Psoas muscle (tissue), 8 donors: ENCODE results near the gene MAGI2. TPM values are rescaled to one million over a fixed set of nuclear protein-coding genes. Genes with fewer than 3 reads are reported as not detected.

Source experiments
- ATAC-seq, 4 donors: fragments of 200-7000 bp; cut with Tn5 transposase; one replicate each; pipeline ENCODE4 v1.9.1; 2020; ENCODE audit warnings: moderate library complexity in 3 of 4, mild to moderate bottlenecking in 2 of 4
- DNase-seq, 2 donors: peaks; one replicate each; pipeline ENCODE4 v3.0.0-alpha.2; 2020
- H3K27ac ChIP-seq: fragments of 200-600 bp; one replicate; pipeline ENCODE4 v1.8.0; 2022
- H3K27me3 ChIP-seq, 3 donors: fragments of 200-600 bp in 1 of 3; one replicate each; pipeline versions ENCODE4 v1.6.1 to v1.8.0; 2013 to 2022; ENCODE audit warnings: low read length in 2 of 3, mild to moderate bottlenecking in 2 of 3, moderate library complexity in 1 of 3; ENCODE audit not compliant: insufficient read depth in 3 of 3
- H3K36me3 ChIP-seq, 2 donors: fragments of 200-600 bp in 1 of 2; one replicate each; pipeline versions ENCODE4 v1.6.1 to v1.8.0; 2013 to 2022; ENCODE audit warnings: low read depth in 1 of 2, mild to moderate bottlenecking in 1 of 2, moderate library complexity in 1 of 2; ENCODE audit not compliant: insufficient read depth in 1 of 2
- H3K4me1 ChIP-seq: fragments of 200-600 bp; one replicate; pipeline ENCODE4 v1.8.0; 2022
- H3K4me3 ChIP-seq: fragments of 200-600 bp; one replicate; pipeline ENCODE4 v1.8.0; 2022; ENCODE audit warnings: mild to moderate bottlenecking
- H3K9me3 ChIP-seq: fragments of 200-600 bp; one replicate; pipeline ENCODE4 v1.8.0; 2022
- WGBS, 3 donors: extraction: QIAGEN DNeasy Blood & Tissue Kit; methylation state at CpG; one replicate each; pipeline versions ENCODE4 v1.1.6 to v1.1.7; 2013; 5-methylcytosine and 5-hydroxymethylcytosine counted together
- intact Hi-C, 2 donors: fragments of 100-400 bp; cut with DNase I; formaldehyde crosslinking; loops; one replicate each; pipeline versions ENCODE4 v1.11.0 to v1.14.2; 2022
- polyA plus RNA-seq, 3 donors: library from polyadenylated mRNA; stranded (reverse); fragments of 200-250 nt; gene quantifications; one replicate each; pipeline ENCODE4 v1.2.3, GENCODE V29; 2013
- total RNA-seq, 4 donors: library from RNA; stranded (reverse); fragmentation: NEBNext Ultra II Directional in 2 of 4; extraction: Animal tissue kit (Norgen Biotek cat#: 25700) in 2 of 4; gene quantifications; one replicate each; pipeline versions ENCODE4 v1.2.1 to v1.2.4, GENCODE V29; 2021 to 2023
- TF ChIP-seq, protein P1 (sequence below): fragments of 200-600 bp; IDR thresholded peaks from one replicate; pipeline ENCODE4 v1.8.0; 2022; ENCODE audit warnings: antibody characterized with exemption
- donor health status: healthy with polysubstance abuse.
- donor health status: DM: no; HTN: no; CAD: no; lungs with moderate emphysema.
- donor health status: Bipolar disorder and iron deficiency.
- donor health status: healthy.
- donor health status: DM: yes; HTN: yes; CAD: no.
- donor health status: DM: no; HTN: no; CAD: no.
- donor health status: DM: no; HTN: no; CAD: no.
- donor health status: DM: yes; HTN: yes; CAD: no.

MAGI2 gene
- total and polyA plus RNA-seq, 7 donors = 0.46 to 2.5 (median 1.4) TPM

GRCh38 chr7:78770422-78771410 lies 682.8 kb downstream of the MAGI2 start:
- peak overlapping the region; percentile 68 for H3K4me3 ChIP-seq
- WGBS, 3 donors = 5 to 9% (median 6%) methylated on average over 16 of the region's 16 CpGs
- no peaks in the 10 kb centered on the region for H3K4me1 ChIP-seq
- no peaks in the 10 kb centered on the region for H3K27me3 ChIP-seq
- no peaks in the 10 kb centered on the region for H3K36me3 ChIP-seq
- ATAC-seq (peak; percentile 66 to 87 (median 82)), DNase-seq (no peak)
- H3K27ac ChIP-seq = peak overlapping the region; percentile 73
- intact Hi-C loops = loop anchor here in 1 of 2 donors (10.0 kb wide), 1 partner anchor 166 kb away; no protein-coding TSS in a partner anchor
- TF ChIP-seq, protein P1, sequence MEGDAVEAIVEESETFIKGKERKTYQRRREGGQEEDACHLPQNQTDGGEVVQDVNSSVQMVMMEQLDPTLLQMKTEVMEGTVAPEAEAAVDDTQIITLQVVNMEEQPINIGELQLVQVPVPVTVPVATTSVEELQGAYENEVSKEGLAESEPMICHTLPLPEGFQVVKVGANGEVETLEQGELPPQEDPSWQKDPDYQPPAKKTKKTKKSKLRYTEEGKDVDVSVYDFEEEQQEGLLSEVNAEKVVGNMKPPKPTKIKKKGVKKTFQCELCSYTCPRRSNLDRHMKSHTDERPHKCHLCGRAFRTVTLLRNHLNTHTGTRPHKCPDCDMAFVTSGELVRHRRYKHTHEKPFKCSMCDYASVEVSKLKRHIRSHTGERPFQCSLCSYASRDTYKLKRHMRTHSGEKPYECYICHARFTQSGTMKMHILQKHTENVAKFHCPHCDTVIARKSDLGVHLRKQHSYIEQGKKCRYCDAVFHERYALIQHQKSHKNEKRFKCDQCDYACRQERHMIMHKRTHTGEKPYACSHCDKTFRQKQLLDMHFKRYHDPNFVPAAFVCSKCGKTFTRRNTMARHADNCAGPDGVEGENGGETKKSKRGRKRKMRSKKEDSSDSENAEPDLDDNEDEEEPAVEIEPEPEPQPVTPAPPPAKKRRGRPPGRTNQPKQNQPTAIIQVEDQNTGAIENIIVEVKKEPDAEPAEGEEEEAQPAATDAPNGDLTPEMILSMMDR = no peak
- H3K9me3 ChIP-seq = no peaks in the 10 kb centered on the region

- Histone ChIP-seq H3K9me3 (no peaks in the 10 kb centered on the region), H3K36me3 (no peaks in the 10 kb centered on the region)
- 2 to 4% (median 3%) methylated on average over 12 of the region's 12 CpGs for WGBS, 3 donors
These were observed 683.9 kb downstream of the MAGI2 start for GRCh38 chr7:78769481-78770101.

GRCh38 chr7:78768859-78769258 lies 684.6 kb downstream of the MAGI2 start:
- peaks cover 15% of the 10 kb centered on the region for H3K4me1 ChIP-seq
- peak overlapping the region; percentile 55 for H3K27ac ChIP-seq
- intact Hi-C loops = loop anchor here in 1 of 2 donors (5.0 kb wide), 1 partner anchor 52 kb away; no protein-coding TSS in a partner anchor
- ATAC-seq (peak; percentile 36 to 75 (median 53)), DNase-seq (no peak)
- H3K9me3 ChIP-seq = no peaks in the 10 kb centered on the region
- H3K36me3 ChIP-seq = no peaks in the 10 kb centered on the region
- H3K27me3 ChIP-seq = no peaks in the 10 kb centered on the region
- WGBS, 3 donors = 17 to 23% (median 20%) methylated on average over 6 of the region's 6 CpGs
- peak overlapping the region; percentile 68 for H3K4me3 ChIP-seq
- TF ChIP-seq, protein P1 = no peak

More at GRCh38 chr7:78769481-78770101, 683.9 kb downstream of the MAGI2 start:
- Histone ChIP-seq H3K4me1 (peaks cover 9% of the 10 kb centered on the region), H3K4me3 (peak overlapping the region; percentile 68), H3K27ac (peak overlapping the region; percentile 55), H3K27me3 (no peaks in the 10 kb centered on the region)
- DNase-seq = no peak
- TF ChIP-seq, protein P1 = no peak
- peak in 2 of 4 donors; percentile 24 to 48 for ATAC-seq
- intact Hi-C loops = loop anchor here (5.0 to 10.0 kb wide), 2 partner anchors 52 to 165 kb away; no protein-coding TSS in a partner anchor

DNA sequence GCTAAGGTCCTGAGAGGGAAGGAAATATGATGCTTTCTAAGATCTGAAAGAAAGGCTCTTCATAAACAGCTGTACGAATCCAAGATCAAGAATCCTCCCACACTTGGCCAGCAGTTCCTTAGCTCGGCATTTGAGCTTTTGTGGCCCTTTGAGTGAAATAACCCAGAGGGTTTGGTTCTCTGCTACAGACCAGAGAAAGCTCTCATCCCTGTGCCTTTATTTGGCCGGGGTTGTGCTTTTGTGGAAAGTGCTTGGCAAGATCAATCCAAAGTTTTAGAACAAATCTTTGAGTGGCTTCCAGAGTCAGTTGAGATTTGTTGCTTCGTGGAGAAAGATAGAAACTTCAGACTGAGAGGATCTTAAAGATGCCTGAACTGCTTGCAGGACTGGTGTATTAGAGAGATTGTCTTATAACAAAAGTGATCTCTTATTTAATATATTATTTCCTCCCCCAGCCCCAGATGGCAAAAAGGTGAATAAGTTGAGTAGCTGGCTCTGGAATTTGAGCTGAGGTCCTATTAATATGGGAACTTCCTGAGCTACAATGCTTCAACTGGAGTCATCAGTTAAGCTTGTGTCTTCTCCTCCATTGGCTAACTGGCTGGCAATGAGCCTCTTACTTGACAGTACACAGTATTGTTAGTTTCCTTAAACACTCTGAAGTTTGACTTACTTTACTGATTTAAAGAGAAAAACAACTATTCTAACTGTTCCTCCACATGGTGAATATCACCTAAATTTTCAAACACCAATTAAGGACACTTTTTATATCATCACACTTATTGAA lies 687.3 kb downstream of the MAGI2 start:
- peaks cover 15% of the 10 kb centered on the region for H3K4me1 ChIP-seq
- H3K27ac ChIP-seq = peak overlapping the region; percentile 25
- no peak overlapping the region for H3K4me3 ChIP-seq
- H3K27me3 ChIP-seq = no peaks in the 10 kb centered on the region
- WGBS, 3 donors = 18 to 48% (median 21%) methylated on average over 4 of the region's 4 CpGs
- no peaks in the 10 kb centered on the region for H3K36me3 ChIP-seq
- TF ChIP-seq, protein P1 = no peak
- H3K9me3 ChIP-seq = no peaks in the 10 kb centered on the region
- intact Hi-C loops = loop anchor here in 1 of 2 donors (5.0 kb wide), 1 partner anchor 49 kb away; no protein-coding TSS in a partner anchor
- DNase-seq = no peak
- peak in 2 of 4 donors; percentile 53 to 62 for ATAC-seq
